Lung (tissue), 12 donors: Measurements from ENCODE around the gene CCDC33. TPM values are rescaled to one million over a fixed set of nuclear protein-coding genes. Genes with fewer than 3 reads are reported as not detected.

Source experiments
- ATAC-seq: fragments of 200-7000 bp; cut with Tn5 transposase; one replicate; pipeline ENCODE4 v1.9.1; 2020; ENCODE audit warnings: moderate number of reproducible peaks; ENCODE audit not compliant: insufficient read depth, low FRiP score
- DNase-seq, 3 donors: peaks; one replicate each; pipeline ENCODE4 v3.0.0-alpha.2; 2013 to 2017
- H3K27ac ChIP-seq, 2 donors: one replicate each; pipeline ENCODE4 v1.5.1; 2013; ENCODE audit warnings: mild to moderate bottlenecking in 2 of 2, moderate library complexity in 2 of 2, control low read depth in 1 of 2, inconsistent platforms in 1 of 2, low read depth in 1 of 2, low read length in 1 of 2
- H3K27me3 ChIP-seq, 3 donors: one replicate each; pipeline ENCODE4 v1.5.1; 2013; ENCODE audit warnings: low read length in 2 of 3; ENCODE audit not compliant: control insufficient read depth in 3 of 3, insufficient read depth in 3 of 3
- H3K36me3 ChIP-seq, 4 donors: one replicate each; pipeline ENCODE4 v1.5.1; 2013; ENCODE audit warnings: low read length in 4 of 4, mild to moderate bottlenecking in 1 of 4, moderate library complexity in 1 of 4; ENCODE audit not compliant: control insufficient read depth in 4 of 4, insufficient read depth in 4 of 4
- H3K4me1 ChIP-seq, 5 donors: one replicate each; pipeline ENCODE4 v1.5.1; 2013; ENCODE audit warnings: low read length in 5 of 5, mild to moderate bottlenecking in 2 of 5, moderate library complexity in 1 of 5; ENCODE audit not compliant: control insufficient read depth in 5 of 5, insufficient read depth in 5 of 5
- H3K4me3 ChIP-seq: one replicate; pipeline ENCODE4 v1.5.1; 2013; ENCODE audit warnings: mild to moderate bottlenecking, control low read depth, moderate library complexity
- H3K9ac ChIP-seq, 2 donors: one replicate each; pipeline ENCODE4 v1.5.1; 2013; ENCODE audit warnings: low read length in 2 of 2, control low read depth in 1 of 2; ENCODE audit not compliant: insufficient read depth in 1 of 2
- H3K9me3 ChIP-seq, 4 donors: one replicate each; pipeline ENCODE4 v1.5.1; 2013; ENCODE audit warnings: low read length in 3 of 4, mild to moderate bottlenecking in 1 of 4, moderate library complexity in 1 of 4; ENCODE audit not compliant: control insufficient read depth in 4 of 4, insufficient read depth in 3 of 4
- CTCF ChIP-seq: IDR thresholded peaks from 2 replicates; pipeline ENCODE4 v1.5.1; 2012; ENCODE audit warnings: mild to moderate bottlenecking; ENCODE audit errors: control extremely low read depth, extremely low read depth
- WGBS, 2 donors: extraction: QIAGEN DNeasy Blood & Tissue Kit; methylation state at CpG; one replicate each; pipeline ENCODE4 v1.1.7; 2013; 5-methylcytosine and 5-hydroxymethylcytosine counted together
- polyA plus RNA-seq, 2 donors: library from polyadenylated mRNA; stranded (reverse); fragments of 200-250 nt; gene quantifications; one replicate each; pipeline ENCODE4 v1.2.1, GENCODE V29; 2013
- total RNA-seq, 2 donors: library from RNA; depleted of rRNA in 1 of 2; stranded (reverse); fragments of >200 nt in 1 of 2; gene quantifications; one replicate each; pipeline ENCODE4 v1.2.1, GENCODE V29; 2014 to 2021
- donor health status: control.
- donor health status: control.
- donor health status: Bipolar disorder and iron deficiency.
- donor health status: healthy.
- donor health status: DM: yes; HTN: yes; CAD: no.

Gene CCDC33
- total and polyA plus RNA-seq, 4 donors = 4.3 to 14.1 (median 9.1) TPM

GRCh38 chr15:74333093-74333492, 97.0 kb downstream of the CCDC33 start:
- Histone ChIP-seq H3K9ac (no peak overlapping the region), H3K36me3 (no peaks in the 10 kb centered on the region), H3K27ac (no peak overlapping the region), H3K4me3 (no peak overlapping the region), H3K27me3 (no peaks in the 10 kb centered on the region), H3K4me1 (no peaks in the 10 kb centered on the region), H3K9me3 (no peaks in the 10 kb centered on the region)
- 94 to 98% methylated on average over 5 of the region's 5 CpGs for WGBS, 2 donors
- DNase-seq (no peak), ATAC-seq (no peak)
- TF ChIP-seq CTCF = no peak

- Histone ChIP-seq H3K4me1 (no peaks in the 10 kb centered on the region), H3K27me3 (no peaks in the 10 kb centered on the region), H3K9me3 (no peaks in the 10 kb centered on the region), H3K36me3 (no peaks in the 10 kb centered on the region), H3K9ac (no peak overlapping the region), H3K27ac (no peak overlapping the region), H3K4me3 (no peak overlapping the region)
- no peak for DNase-seq
- no peak for ATAC-seq
- no peak for TF ChIP-seq CTCF
- WGBS, 2 donors = 89 to 94% methylated on average over 5 of the region's 5 CpGs
Measured at GRCh38 chr15:74333662-74334061, 97.5 kb downstream of the CCDC33 start.

- no peak overlapping the region for H3K9ac ChIP-seq
- TF ChIP-seq CTCF = no peak
Measured at GRCh38 chr15:74334127-74334526, 98.0 kb downstream of the CCDC33 start.

GRCh38 chr15:74335396-74335795, 99.3 kb downstream of the CCDC33 start:
- Histone ChIP-seq H3K4me1 (peaks cover 0 to 4% (median 0%) of the 10 kb centered on the region in 5 donors), H3K27ac (no peak overlapping the region), H3K9me3 (no peaks in the 10 kb centered on the region), H3K4me3 (no peak overlapping the region), H3K9ac (no peak overlapping the region), H3K36me3 (no peaks in the 10 kb centered on the region), H3K27me3 (no peaks in the 10 kb centered on the region)
- 89 to 94% methylated on average over 8 of the region's 8 CpGs for WGBS, 2 donors
- TF ChIP-seq CTCF = no peak
- ATAC-seq (no peak), DNase-seq (no peak)

More at GRCh38 chr15:74334127-74334526, 98.0 kb downstream of the CCDC33 start:
- H3K36me3 ChIP-seq = no peaks in the 10 kb centered on the region
- ATAC-seq (no peak), DNase-seq (no peak)
- H3K27ac ChIP-seq = no peak overlapping the region
- H3K9me3 ChIP-seq = no peaks in the 10 kb centered on the region
- H3K4me1 ChIP-seq = no peaks in the 10 kb centered on the region
- H3K27me3 ChIP-seq = no peaks in the 10 kb centered on the region
- no peak overlapping the region for H3K4me3 ChIP-seq
- WGBS, 2 donors = 94 to 96% methylated on average over 1 of the region's 1 CpG
